Nasal cavity respiratory epithelium epithelial cell of viscerocranial mucosa (primary cell): ENCODE results near the gene NOL9. TPM values are rescaled to one million over a fixed set of nuclear protein-coding genes. Genes with fewer than 3 reads are reported as not detected.

Source experiments
- total RNA-seq: library from RNA; depleted of rRNA; stranded (reverse); fragments of >200 nt; gene quantifications from 2 replicates; pipeline ENCODE4 v1.2.3, GENCODE V29; 2014

NOL9 gene
- 18.8 and 24.6 TPM in 2 replicates for total RNA-seq

GRCh38 chr1:6554031-6554906 is at the start of gene NOL9:
TSS of gene NOL9 (minus strand) at chr1:6554513. CDS start at chr1:6554502, 11 bp downstream.

GRCh38 chr1:6602669-6603237 is 48.4 kb upstream of the NOL9 start, which contains the start of gene KLHL21:
TSS of gene KLHL21 (minus strand) at chr1:6602869. CDS start at chr1:6602817, 52 bp downstream.

GRCh38 chr1:6579374-6580118 is 25.2 kb upstream of the NOL9 start, which contains the start of gene ZBTB48:
TSS of gene ZBTB48 (plus strand) at chr1:6579994. CDS start at chr1:6580610, 616 bp downstream.

GRCh38 chr1:6554907-6555778 is 830 bp upstream of the NOL9 start, which contains the start of gene TAS1R1:
TSS of gene TAS1R1 (plus strand) at chr1:6555307. CDS start at chr1:6555374, 67 bp downstream.

GRCh38 chr1:6491480-6491962 is 62.8 kb downstream of the NOL9 start, which contains the start of gene PLEKHG5:
TSS of gene PLEKHG5 (minus strand) at chr1:6491667. CDS start at chr1:6477571, 14,096 bp downstream.

Other genes starting within 250 kb of the NOL9 start
- gene ACOT7, start 160.7 kb downstream of the NOL9 start, total RNA-seq = 62.5 and 76.2 TPM in 2 replicates
- gene HES2, start 134.6 kb downstream of the NOL9 start, total RNA-seq = 174 and 222 TPM in 2 replicates
- 2.4 and 43.2 TPM in 2 replicates for gene ESPN, start 129.7 kb downstream of the NOL9 start, total RNA-seq
- gene TNFRSF25, start 88.3 kb downstream of the NOL9 start, total RNA-seq = 11.3 and 20.5 TPM in 2 replicates
- 42.9 and 44.1 TPM in 2 replicates for gene PLEKHG5, start 62.8 kb downstream of the NOL9 start, total RNA-seq
- gene TAS1R1, start 794 bp upstream of the NOL9 start, total RNA-seq = not detected in 2 replicates
- gene ZBTB48, start 25.5 kb upstream of the NOL9 start, total RNA-seq = 21.3 and 22.6 TPM in 2 replicates
- gene KLHL21, start 48.4 kb upstream of the NOL9 start, total RNA-seq = 41.0 and 96.0 TPM in 2 replicates
- gene PHF13, start 59.2 kb upstream of the NOL9 start, total RNA-seq = 8.2 and 20.2 TPM in 2 replicates
- gene THAP3, start 70.4 kb upstream of the NOL9 start, total RNA-seq = 17.1 and 30.4 TPM in 2 replicates
- gene DNAJC11, start 147.3 kb upstream of the NOL9 start, total RNA-seq = 24.9 and 52.9 TPM in 2 replicates
- 45.3 and 55.7 TPM in 2 replicates for gene CAMTA1, start 230.9 kb upstream of the NOL9 start, total RNA-seq